C4-2B (cell line): ENCODE results near the gene TBC1D8B.

Experiments used
- H3K27ac ChIP-seq: fragments of 450-650 bp; 2 replicates; pipeline ENCODE4 v1.5.1; 2017
- ZFX ChIP-seq: fragments of 450-650 bp; IDR thresholded peaks from 2 replicates; pipeline ENCODE4 v1.6.1; 2017
- TF ChIP-seq, protein P1 (sequence below): fragments of 450-650 bp; conservative IDR thresholded peaks from 2 replicates; pipeline ENCODE4 v1.5.1; 2017; ENCODE audit warnings: mild to moderate bottlenecking

Gene TBC1D8B

DNA sequence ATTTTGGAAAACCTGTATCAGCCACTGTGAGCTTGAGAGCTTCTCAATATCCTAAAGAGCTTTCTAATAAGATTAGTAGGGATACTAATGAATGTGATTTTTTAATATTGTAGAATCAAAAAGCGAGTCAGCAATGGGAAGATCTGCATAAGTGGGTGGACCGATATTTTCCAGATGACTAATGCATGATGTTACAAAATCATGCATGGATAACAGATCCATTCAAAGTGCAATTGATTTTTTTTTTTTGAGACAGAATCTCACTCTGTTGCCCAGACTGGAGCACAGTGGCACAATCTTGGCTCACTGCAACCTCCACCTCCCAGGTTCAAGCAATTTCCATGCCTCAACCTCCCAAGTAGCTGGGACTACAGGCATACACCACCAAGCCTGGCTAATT is 110.4 kb downstream of the TBC1D8B start:
- no peak overlapping the region for H3K27ac ChIP-seq
- TF ChIP-seq, protein P1, sequence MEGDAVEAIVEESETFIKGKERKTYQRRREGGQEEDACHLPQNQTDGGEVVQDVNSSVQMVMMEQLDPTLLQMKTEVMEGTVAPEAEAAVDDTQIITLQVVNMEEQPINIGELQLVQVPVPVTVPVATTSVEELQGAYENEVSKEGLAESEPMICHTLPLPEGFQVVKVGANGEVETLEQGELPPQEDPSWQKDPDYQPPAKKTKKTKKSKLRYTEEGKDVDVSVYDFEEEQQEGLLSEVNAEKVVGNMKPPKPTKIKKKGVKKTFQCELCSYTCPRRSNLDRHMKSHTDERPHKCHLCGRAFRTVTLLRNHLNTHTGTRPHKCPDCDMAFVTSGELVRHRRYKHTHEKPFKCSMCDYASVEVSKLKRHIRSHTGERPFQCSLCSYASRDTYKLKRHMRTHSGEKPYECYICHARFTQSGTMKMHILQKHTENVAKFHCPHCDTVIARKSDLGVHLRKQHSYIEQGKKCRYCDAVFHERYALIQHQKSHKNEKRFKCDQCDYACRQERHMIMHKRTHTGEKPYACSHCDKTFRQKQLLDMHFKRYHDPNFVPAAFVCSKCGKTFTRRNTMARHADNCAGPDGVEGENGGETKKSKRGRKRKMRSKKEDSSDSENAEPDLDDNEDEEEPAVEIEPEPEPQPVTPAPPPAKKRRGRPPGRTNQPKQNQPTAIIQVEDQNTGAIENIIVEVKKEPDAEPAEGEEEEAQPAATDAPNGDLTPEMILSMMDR, result no peak
- TF ChIP-seq ZFX, result no peak

DNA sequence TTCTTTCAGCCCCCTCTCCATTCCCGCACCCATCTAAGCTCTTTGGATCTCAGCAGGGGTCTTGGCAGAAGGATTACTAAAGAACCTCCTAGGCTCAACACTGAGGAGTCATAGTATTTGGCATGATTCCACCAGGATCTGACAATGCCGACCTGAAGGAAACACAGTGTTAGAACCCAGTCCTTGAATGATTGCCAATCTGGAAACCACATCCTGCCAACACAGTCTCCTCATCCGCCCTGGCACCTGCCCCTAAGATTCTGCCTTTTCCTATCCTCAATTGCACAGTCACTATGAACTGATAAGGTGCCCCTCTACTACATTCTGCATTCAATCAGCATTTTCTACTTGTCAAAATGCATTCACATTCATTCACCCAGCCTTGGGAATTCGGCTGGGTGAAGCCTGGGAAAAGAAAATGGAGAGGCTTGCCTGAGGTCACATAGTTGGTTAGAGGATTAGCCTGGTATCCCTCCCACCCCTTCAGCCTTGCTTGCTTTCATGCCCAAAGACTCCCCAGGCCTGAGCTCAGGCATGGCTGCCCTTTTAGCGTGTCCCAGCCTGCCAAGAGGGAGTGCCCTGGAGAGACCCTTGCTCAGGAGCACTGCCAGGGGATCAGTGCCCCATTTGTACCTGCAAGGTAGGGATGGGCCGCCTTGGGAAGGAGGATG is 115.5 kb downstream of the TBC1D8B start:
- H3K27ac ChIP-seq, result peak overlapping the region; percentile 26; the same call in 1 of the 2 replicates
- TF ChIP-seq, protein P1, result no peak
- TF ChIP-seq ZFX, result no peak

DNA sequence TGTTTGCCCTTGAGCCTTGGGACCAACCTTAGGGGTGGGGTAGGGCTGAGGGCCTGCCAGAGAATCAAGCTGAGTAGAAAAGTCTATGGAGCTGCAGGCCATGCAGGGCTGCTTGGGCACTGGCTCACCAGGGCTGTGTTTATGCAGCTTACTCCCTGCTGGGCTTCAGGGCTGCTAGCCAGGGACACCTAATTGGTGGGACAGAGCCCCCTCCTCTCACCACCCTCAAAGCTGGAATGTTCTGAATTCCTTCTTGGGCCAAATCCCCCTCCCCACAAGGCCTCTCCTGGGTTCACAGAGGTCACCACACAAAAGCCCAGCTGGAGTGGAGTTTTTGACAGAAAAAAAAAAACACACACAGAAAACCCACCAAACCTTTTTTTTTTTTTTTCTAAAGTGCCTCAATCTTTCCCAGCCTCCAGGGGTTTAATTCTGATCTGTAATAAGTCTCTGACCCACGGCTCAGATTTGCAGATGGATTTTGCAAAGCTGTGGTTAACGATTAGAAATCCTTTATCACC is 117.5 kb downstream of the TBC1D8B start, which contains the start of gene CLDN2:
Gene CLDN2, plus strand, starts transcription at position 471 of the 521 bp plus-strand sequence. CDS start 7,827 bp downstream, outside the sequence.
- TF ChIP-seq, protein P1, result no peak
- TF ChIP-seq ZFX, result no peak
- H3K27ac ChIP-seq, result no peak within 1 kb of the TSS

DNA sequence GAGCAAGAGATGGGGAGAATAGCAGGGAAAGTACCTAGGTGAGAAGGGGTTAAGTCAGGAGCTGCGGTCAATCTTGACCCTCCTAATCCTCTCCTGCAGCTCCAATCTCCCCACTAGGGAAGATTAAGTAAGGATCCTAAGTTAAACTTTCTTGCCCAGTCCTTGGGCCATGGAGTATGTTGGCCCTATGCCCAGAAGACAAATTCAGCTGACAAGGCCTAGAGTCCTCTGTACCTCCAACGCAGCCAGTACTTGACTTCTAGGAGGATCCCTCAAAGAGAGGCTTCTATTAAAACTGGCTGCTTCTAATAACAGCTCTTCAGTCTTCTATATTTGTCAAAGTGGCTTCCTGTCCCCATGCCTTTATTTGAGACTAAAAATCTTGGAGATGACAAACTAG is 119.2 kb downstream of the TBC1D8B start:
- H3K27ac ChIP-seq, result no peak overlapping the region
- TF ChIP-seq ZFX, result no peak
- TF ChIP-seq, protein P1, result no peak
